Subcutaneous abdominal adipose tissue (tissue), 5 donors: ENCODE measurements around the gene ABRAXAS1.
A peak's percentile ranks its signal among the peaks of the same experiment; 100 is the strongest.
"Not testable (repeated sequence)": the region's sequence is repeated elsewhere in the genome, so short reads cannot be mapped to it uniquely, and the experiment has no call there.

Experiments used
- H3K27ac ChIP-seq: one replicate; pipeline ENCODE4 v1.7.0; 2013; ENCODE audit warnings: low read depth, mild to moderate bottlenecking, inconsistent platforms, low read length, moderate library complexity
- H3K27me3 ChIP-seq, 5 donors: one replicate each; pipeline ENCODE4 v1.7.0; 2013; ENCODE audit warnings: low read length in 5 of 5, inconsistent platforms in 1 of 5; ENCODE audit not compliant: control insufficient read depth in 5 of 5, insufficient read depth in 4 of 5
- H3K36me3 ChIP-seq, 5 donors: one replicate each; pipeline ENCODE4 v1.7.0; 2013; ENCODE audit warnings: low read length in 5 of 5; ENCODE audit not compliant: control insufficient read depth in 5 of 5, insufficient read depth in 5 of 5
- H3K4me1 ChIP-seq, 5 donors: one replicate each; pipeline ENCODE4 v1.7.0; 2013; ENCODE audit warnings: low read length in 5 of 5, mild to moderate bottlenecking in 3 of 5, moderate library complexity in 1 of 5; ENCODE audit not compliant: control insufficient read depth in 5 of 5, insufficient read depth in 5 of 5
- H3K4me3 ChIP-seq, 5 donors: one replicate each; pipeline ENCODE4 v1.7.0; 2013; ENCODE audit warnings: low read length in 5 of 5, low read depth in 1 of 5
- H3K9ac ChIP-seq, 5 donors: one replicate each; pipeline ENCODE4 v1.7.0; 2013; ENCODE audit warnings: low read length in 5 of 5, mild to moderate bottlenecking in 4 of 5, moderate library complexity in 3 of 5
- H3K9me3 ChIP-seq, 5 donors: one replicate each; pipeline ENCODE4 v1.7.0; 2013; ENCODE audit warnings: low read length in 5 of 5; ENCODE audit not compliant: control insufficient read depth in 5 of 5
- donor health status: healthy.
- donor health status: healthy.
- donor health status: healthy.
- donor health status: healthy.
- donor health status: healthy.

ABRAXAS1 gene

DNA sequence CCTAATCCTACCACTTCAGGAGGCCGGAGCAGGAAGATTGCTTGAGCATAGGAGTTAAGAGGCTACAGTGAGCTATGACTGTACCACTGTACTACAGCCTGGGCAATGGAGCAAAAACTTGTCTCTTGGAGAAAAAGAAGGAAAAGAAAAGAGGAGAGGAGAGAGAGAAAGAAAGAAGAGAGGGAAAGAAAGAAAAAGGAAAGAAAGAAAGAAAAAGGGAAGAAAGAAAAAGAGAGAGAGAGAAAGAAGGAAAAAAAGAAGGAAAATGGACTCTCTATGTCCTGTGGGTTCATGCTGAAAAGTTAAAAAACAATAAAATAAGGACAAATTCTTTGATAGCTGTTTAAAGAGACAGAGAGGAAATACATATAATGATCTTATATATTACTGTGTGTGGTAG lies 13.3 kb upstream of the ABRAXAS1 start:
- no peaks in the 10 kb centered on the region for H3K9me3 ChIP-seq

DNA sequence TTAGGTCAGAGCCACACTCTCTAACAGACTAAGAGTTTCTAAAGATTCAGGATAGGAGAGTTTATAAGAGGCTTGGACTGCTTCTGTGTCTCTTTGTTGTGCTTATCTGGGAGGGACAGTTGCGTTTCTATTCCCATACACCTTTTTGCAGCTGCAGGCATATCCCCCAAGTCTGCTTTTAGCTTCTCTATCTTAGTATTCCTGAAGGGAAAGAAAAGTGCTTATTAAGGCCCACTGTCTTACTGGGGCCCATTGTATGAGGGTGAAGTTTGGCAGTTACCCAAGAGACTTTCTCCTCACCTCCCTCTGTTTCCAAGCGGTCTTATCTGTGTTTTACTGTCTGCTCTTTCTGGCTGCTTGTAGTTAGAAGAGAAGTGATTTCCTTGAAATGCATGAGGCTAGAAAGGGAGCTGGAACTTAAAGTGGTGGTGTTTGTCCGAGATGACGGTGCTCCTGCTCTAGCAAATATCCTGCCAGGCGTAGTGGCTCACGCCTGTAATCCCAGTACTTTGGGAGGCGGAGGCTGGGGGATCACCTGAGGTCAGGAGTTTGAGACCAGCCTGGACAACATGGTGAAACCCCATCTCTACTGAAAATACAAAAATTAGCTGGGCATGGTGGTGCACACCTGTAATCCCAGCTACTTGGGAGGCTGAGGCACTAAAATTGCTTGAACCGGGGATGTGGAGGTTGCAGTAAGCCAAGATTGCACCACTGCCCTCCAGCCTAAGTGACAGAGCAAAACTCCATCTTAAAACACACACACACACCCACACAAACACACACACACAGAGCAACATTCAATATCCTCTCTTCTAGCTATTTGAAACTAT lies 11.4 kb upstream of the ABRAXAS1 start:
- not testable (repeated sequence) for H3K27me3 ChIP-seq, H3K4me1 ChIP-seq, H3K36me3 ChIP-seq, H3K9me3 ChIP-seq, H3K4me3 ChIP-seq, H3K27ac ChIP-seq
- peak overlapping the region in 1 of 5 donors; percentile 4 for H3K9ac ChIP-seq

More for the DNA sequence above, 13.3 kb upstream of the ABRAXAS1 start:
- no peaks in the 10 kb centered on the region for H3K36me3 ChIP-seq
- no peak overlapping the region for H3K9ac ChIP-seq
- H3K4me1 ChIP-seq, result no peaks in the 10 kb centered on the region
- H3K27ac ChIP-seq, result no peak overlapping the region
- H3K4me3 ChIP-seq, result no peak overlapping the region
- H3K27me3 ChIP-seq, result no peaks in the 10 kb centered on the region

DNA sequence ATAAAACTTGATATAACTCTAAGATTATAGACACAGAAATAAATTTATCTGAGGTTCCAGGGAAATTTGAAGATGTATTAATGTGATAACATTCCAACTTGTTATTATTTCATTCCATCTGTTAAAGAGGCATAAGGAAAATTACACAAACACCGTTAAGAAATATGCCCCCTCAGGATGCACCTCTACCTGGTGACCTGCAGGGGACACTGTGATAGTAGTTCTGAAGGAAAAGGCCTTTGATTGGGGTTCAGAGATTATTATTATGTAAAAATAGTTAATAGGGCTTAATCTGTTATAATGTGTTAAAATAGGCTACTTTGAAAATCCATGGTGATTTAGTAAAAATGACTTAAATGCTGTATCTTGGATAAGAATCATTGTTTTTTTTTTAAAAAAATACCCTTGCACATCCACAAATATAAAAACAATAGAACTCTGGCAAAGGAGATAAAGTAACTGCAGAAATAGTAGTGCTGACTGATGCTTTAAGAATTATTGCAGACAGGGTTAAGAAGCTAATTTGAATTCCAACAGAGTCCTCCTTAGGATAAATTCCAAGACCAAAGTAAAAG lies 6.1 kb upstream of the ABRAXAS1 start:
- Histone ChIP-seq H3K9ac (no peak overlapping the region), H3K36me3 (no peaks in the 10 kb centered on the region)

DNA sequence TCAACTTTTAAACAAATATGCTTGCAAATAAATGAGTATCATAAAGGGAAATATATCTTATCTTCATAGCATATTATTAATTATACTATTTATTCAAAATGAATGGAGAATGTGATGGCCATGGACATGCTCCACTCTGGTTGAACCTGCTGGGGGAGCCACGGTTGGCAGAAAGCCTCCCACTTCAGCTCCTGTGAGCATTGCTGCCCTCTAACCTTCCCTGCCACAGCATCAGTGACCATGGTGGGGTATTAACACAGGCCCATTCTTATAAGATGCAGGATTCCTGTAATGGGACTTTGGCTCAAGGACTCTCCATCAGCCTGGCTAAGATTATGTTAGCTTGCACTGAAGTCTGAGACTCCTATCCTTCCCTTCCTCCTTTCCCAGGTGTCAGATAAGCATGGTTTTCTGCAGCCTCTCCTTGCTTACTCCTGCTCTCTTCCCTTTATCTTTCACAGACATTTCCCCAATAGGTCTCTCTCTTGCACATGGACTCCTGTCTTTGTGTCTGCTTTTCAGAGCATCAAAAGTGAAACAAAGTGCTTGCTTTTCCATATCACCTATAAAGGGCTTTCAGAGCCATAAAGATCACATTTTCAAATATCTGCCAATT lies 4.9 kb upstream of the ABRAXAS1 start:
- Histone ChIP-seq H3K9me3 (no peaks in the 10 kb centered on the region), H3K27me3 (no peaks in the 10 kb centered on the region), H3K4me3 (no peak overlapping the region), H3K9ac (no peak overlapping the region), H3K4me1 (peaks cover 0 to 7% (median 6%) of the 10 kb centered on the region in 5 donors), H3K36me3 (no peaks in the 10 kb centered on the region), H3K27ac (no peak overlapping the region)

More for the DNA sequence above, 6.1 kb upstream of the ABRAXAS1 start:
- Histone ChIP-seq H3K4me1 (no peaks in the 10 kb centered on the region), H3K9me3 (no peaks in the 10 kb centered on the region), H3K27ac (no peak overlapping the region), H3K4me3 (no peak overlapping the region), H3K27me3 (no peaks in the 10 kb centered on the region)

DNA sequence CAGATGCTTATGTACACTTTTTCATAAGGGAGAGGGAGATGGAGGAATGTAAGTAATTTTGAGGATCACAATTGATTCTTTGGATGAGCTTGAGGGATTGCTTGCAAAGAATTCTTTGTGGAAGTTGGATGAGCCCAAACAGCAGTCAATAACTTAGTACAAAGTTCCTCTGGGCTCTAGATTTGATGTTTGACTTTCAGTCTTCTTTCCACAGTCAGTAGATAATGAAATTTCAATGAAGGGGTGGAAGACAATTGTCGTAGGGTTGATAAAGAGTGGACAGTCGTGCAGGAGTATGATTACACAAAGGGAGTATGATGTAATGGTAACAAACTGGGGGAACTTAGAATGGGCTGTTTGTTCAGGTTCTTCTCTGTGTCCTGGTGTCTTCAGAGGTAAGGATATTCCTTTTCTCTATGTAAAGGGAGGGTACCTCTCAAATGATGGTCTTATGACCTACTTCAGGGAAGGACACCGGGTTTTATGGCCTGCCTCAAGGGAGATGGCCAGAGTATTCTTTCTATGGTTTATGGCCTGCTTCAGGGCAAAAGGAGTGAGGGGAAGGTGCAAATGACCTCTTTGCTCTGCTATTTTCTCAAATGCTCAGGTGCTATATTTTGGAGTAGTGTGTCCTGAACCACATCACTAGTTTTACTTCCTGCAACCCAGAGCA lies 1.7 kb upstream of the ABRAXAS1 start:
- Histone ChIP-seq H3K9ac (no peak overlapping the region), H3K36me3 (no peaks in the 10 kb centered on the region), H3K4me3 (no peak overlapping the region), H3K27me3 (no peaks in the 10 kb centered on the region), H3K4me1 (peaks cover 0 to 16% (median 14%) of the 10 kb centered on the region in 5 donors), H3K9me3 (no peaks in the 10 kb centered on the region), H3K27ac (no peak overlapping the region)

DNA sequence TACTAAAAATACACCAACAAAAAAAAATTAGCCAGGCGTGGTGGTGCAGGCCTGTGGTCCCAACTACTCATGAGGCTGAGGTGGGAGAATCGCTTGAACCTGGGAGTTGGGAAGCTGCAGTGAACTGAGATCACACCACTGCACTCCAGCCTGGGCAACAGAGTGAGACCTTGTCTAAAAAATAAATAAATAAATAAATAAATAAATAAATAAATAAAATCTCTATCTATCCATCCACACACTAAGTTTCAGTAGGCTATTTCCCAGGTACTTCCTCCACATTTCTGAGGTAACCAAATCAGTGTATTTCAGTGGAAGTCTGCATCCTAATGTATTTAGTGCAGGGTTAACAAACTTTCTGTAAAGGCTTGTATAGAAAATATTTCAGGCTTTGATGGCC lies 10.9 kb downstream of the ABRAXAS1 start:
- Histone ChIP-seq H3K4me1 (no peaks in the 10 kb centered on the region), H3K36me3 (peaks cover 6 to 26% (median 10%) of the 10 kb centered on the region in 5 donors), H3K27ac (no peak overlapping the region), H3K4me3 (no peak overlapping the region), H3K27me3 (no peaks in the 10 kb centered on the region), H3K9me3 (no peaks in the 10 kb centered on the region), H3K9ac (no peak overlapping the region)

DNA sequence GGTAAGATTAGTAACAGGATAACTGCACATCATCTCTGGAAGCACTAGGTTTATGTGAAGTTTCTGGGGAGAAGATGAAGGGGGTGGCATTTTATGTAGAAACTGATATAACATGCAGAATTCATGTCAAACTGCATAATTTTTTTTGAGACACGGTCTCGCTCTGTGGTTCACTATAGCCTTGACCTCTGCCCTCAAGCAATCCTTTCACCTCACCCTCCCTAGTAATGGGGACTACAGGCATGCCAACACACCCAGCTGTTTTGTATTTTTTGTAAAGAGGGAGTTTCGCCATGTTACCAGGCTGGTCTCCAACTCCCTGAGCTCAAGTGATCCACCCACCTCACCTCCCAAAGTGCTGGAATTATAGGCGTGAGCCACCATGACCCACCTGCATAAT lies 11.5 kb downstream of the ABRAXAS1 start:
- Histone ChIP-seq H3K27me3 (no peaks in the 10 kb centered on the region), H3K4me3 (no peak overlapping the region), H3K4me1 (no peaks in the 10 kb centered on the region), H3K27ac (no peak overlapping the region), H3K9me3 (no peaks in the 10 kb centered on the region), H3K36me3 (peaks cover 6 to 26% (median 10%) of the 10 kb centered on the region in 5 donors), H3K9ac (no peak overlapping the region)

DNA sequence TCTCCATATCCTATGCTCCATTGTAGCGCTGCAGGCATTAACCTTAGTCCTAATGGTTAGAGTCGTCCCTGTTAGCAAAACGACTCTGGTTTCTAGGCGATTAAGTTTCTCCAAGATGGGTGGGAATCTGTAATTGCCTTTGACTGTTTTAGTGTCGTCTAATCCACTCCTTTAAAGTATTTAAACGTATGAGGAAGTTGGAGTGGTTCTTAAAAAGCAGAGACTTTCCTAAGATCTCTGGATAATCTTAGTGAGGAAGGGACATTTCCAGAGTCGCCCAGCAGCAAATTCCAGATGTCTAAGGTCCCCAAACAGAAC lies 28.8 kb downstream of the ABRAXAS1 start:
- Histone ChIP-seq H3K27me3 (no peaks in the 10 kb centered on the region), H3K4me3 (peak overlapping the region; percentile 88 to 99 (median 92)), H3K9me3 (no peaks in the 10 kb centered on the region), H3K27ac (peak overlapping the region; percentile 97), H3K4me1 (peaks cover 0 to 28% (median 23%) of the 10 kb centered on the region in 5 donors), H3K36me3 (peaks cover 11 to 45% (median 22%) of the 10 kb centered on the region in 5 donors), H3K9ac (peak overlapping the region; percentile 91 to 97 (median 97))

DNA sequence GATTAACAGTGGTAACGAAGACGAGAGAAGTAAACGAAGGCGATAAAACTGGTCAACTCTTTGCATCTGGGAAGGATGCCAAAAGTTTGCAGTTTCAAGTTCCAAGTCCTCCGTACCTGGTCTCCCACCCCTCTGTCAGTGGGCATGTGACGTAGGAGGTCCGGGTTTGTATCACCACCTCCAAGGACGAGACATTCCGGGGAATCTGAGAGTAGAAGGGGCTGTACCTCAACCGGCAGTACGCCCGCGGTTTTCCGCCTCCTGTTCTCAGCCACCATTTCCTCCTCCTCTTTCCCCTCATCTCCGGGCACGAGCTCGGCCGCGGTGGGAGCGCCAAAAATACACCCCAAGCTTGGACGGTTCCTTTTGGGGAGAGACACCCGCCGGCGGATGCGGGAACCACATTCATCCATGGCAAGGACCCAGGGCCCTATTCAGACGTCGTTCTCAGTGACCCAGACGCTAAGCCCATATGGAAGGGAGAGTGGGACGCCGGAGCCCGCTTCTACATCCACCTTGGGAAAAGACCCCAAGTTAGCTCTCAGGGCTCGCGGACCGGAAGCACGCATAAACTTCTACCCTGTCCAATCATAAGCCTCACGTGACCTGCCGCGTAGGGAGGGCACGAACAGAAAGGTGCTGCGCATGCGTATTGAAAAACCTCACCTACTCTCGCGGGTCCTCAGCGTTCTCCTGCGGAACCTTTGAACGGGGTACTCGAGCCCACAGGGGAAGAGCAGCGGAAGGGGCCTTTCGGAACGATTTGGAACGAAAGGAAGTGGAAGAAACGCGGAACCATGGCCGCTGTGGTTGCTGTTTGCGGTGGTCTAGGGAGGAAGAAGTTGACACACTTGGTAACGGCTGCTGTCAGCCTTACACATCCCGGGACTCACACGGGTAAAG lies 29.4 kb downstream of the ABRAXAS1 start, which contains the start of the genes HELQ and MRPS18C:
Gene HELQ (minus strand): TSS at position 543 of the 903 bp plus-strand sequence. CDS start 130 bp downstream, at position 413.
Gene MRPS18C (plus strand): TSS at position 778 of the 903 bp plus-strand sequence. CDS start 20 bp downstream, at position 798.
- Histone ChIP-seq H3K4me1 (peaks cover 0 to 28% (median 23%) of the 10 kb centered on the region in 5 donors), H3K9me3 (no peaks in the 10 kb centered on the region), H3K27me3 (no peaks in the 10 kb centered on the region), H3K36me3 (peaks cover 8 to 39% (median 18%) of the 10 kb centered on the region in 5 donors), H3K9ac (peak within 1 kb of the TSS; percentile 91 to 97 (median 97)), H3K27ac (peak within 1 kb of the TSS; percentile 97), H3K4me3 (peak within 1 kb of the TSS; percentile 88 to 99 (median 92))
